Gastrocnemius medialis (tissue), 4 donors: Measurements from ENCODE around the gene ASMT. TPM values are rescaled to one million over a fixed set of nuclear protein-coding genes. Genes with fewer than 3 reads are reported as not detected.
"Not testable (repeated sequence)": the region's sequence is repeated elsewhere in the genome, so short reads cannot be mapped to it uniquely, and the experiment has no call there.

Experiments used
- ATAC-seq, 2 donors: fragments of 150-250 bp; one replicate each; pipeline ENCODE4 v1.9.1; 2016
- DNase-seq, 2 donors: peaks; one replicate each; pipeline ENCODE4 v3.0.0-alpha.2; 2019
- H3K27ac ChIP-seq, 4 donors: fragments of 200-600 bp; sonication (generic); 1 replicate in 1 of 4; 2 replicates in 3 of 4; pipeline ENCODE4 v1.5.1; 2016 to 2018; ENCODE audit warnings: mild to moderate bottlenecking in 2 of 4, moderate library complexity in 1 of 4
- H3K27me3 ChIP-seq, 3 donors: fragments of 200-600 bp; sonication (generic) in 2 of 3; 1 replicate in 1 of 3; 2 replicates in 2 of 3; pipeline versions ENCODE4 v1.5.1 to v1.6.0; 2016 to 2019; ENCODE audit warnings: mild to moderate bottlenecking in 1 of 3, moderate library complexity in 1 of 3
- H3K36me3 ChIP-seq, 2 donors: fragments of 200-600 bp; sonication (generic) in 1 of 2; one replicate each; pipeline ENCODE4 v1.5.1; 2017 to 2018
- H3K4me1 ChIP-seq, 2 donors: fragments of 200-600 bp; sonication (generic) in 1 of 2; one replicate each; pipeline ENCODE4 v1.5.1; 2016 to 2017; ENCODE audit warnings: mild to moderate bottlenecking in 2 of 2
- H3K4me3 ChIP-seq, 4 donors: fragments of 200-600 bp; sonication (generic) in 3 of 4; 1 replicate in 1 of 4; 2 replicates in 3 of 4; pipeline ENCODE4 v1.5.1; 2016 to 2019; ENCODE audit warnings: mild to moderate bottlenecking in 2 of 4
- H3K9me3 ChIP-seq, 3 donors: fragments of 200-600 bp; sonication (generic) in 2 of 3; 1 replicate in 1 of 3; 2 replicates in 2 of 3; pipeline ENCODE4 v1.5.1; 2016 to 2019
- POLR2A ChIP-seq, 2 donors: fragments of 450-650 bp; IDR thresholded peaks; one replicate each; pipeline ENCODE4 v1.6.1; 2017; ENCODE audit warnings: antibody characterized with exemption in 2 of 2, mild to moderate bottlenecking in 2 of 2, moderate library complexity in 2 of 2
- in situ Hi-C, 4 donors: fragments of 200-750 bp; cut with MboI; loops; one replicate each; pipeline versions ENCODE4 v1.15.0 to v1.8.0; 2017; ENCODE audit warnings: low sequenced_read_pairs in 4 of 4
- intact Hi-C: fragments of 100-400 bp; cut with DNase I; formaldehyde crosslinking; loops from one replicate; pipeline ENCODE4 v1.15.1; 2023; ENCODE audit warnings: low total_unique reads
- total RNA-seq, 4 donors: library from RNA; depleted of rRNA; stranded (reverse); fragments of >200 nt; gene quantifications; one replicate each; pipeline versions ENCODE4 v1.1.0 to v1.2.3, GENCODE V29; 2016
- TF ChIP-seq, protein P1 (sequence below), 5 experiments: fragments of 450-650 bp in 3 of 5; fragments of 200-600 bp in 2 of 5; sonication (generic) in 2 of 5; IDR thresholded peaks in 4 of 5; conservative IDR thresholded peaks in 1 of 5; 1 replicate in 4 of 5; 2 replicates in 1 of 5; pipeline ENCODE4 v1.5.1; 2016 to 2019; ENCODE audit warnings: antibody characterized with exemption in 5 of 5, mild to moderate bottlenecking in 3 of 5, moderate library complexity in 3 of 5

The ASMT gene
- total RNA-seq, 4 donors from 2014 or later = not detected

DNA sequence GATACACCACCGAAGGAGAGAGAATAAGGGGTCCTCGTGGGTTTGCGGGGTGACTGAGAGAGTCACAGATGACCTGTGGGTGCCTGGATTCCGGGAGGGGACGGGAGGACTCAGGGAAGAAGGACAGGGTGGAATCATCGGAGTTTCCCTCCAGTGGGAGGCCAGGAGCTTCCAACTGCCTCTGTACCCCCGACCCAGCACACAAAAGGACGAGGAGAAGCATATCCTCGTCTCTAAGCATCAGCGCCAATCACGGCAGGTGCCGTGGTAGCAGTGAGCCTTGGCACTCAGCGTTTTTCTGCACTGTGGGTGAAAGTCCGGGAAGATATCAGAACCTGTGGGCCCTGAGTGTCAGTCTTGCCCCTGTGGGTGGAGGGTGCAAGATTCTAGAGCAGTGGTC is 62.0 kb downstream of the ASMT start:
- no peak for TF ChIP-seq POLR2A (IDR thresholded peaks at IDR 0.05)
- TF ChIP-seq, protein P1, sequence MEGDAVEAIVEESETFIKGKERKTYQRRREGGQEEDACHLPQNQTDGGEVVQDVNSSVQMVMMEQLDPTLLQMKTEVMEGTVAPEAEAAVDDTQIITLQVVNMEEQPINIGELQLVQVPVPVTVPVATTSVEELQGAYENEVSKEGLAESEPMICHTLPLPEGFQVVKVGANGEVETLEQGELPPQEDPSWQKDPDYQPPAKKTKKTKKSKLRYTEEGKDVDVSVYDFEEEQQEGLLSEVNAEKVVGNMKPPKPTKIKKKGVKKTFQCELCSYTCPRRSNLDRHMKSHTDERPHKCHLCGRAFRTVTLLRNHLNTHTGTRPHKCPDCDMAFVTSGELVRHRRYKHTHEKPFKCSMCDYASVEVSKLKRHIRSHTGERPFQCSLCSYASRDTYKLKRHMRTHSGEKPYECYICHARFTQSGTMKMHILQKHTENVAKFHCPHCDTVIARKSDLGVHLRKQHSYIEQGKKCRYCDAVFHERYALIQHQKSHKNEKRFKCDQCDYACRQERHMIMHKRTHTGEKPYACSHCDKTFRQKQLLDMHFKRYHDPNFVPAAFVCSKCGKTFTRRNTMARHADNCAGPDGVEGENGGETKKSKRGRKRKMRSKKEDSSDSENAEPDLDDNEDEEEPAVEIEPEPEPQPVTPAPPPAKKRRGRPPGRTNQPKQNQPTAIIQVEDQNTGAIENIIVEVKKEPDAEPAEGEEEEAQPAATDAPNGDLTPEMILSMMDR (IDR thresholded peaks at IDR 0.05 in 4 of 5, conservative IDR thresholded peaks at IDR 0.05 in 1 of 5) = no peak
- in situ Hi-C loops = no loop called here
- H3K27me3 ChIP-seq = no peaks in the 10 kb centered on the region

DNA sequence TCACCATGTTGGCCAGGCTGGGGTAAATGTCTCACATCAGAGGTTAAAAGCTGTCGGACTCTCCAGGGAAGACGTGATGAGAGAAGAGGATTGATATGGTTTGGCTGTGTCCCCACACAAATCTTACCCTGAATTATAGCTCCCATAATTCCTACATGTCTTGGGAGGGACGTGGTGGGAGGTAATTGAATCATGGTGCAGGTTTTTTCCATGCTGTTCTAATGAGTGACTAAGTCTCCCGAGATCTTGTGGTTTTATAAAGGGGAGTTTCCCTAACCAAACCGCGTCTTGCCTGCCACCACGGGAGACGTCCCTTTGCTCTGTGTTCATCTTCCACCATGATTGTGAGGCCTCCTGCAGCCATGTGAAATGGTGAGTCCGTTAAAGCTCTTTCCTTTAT is 64.4 kb downstream of the ASMT start:
- Histone ChIP-seq H3K27ac (no peak overlapping the region), H3K4me3 (no peak overlapping the region), H3K9me3 (no peaks in the 10 kb centered on the region), H3K27me3 (no peaks in the 10 kb centered on the region), H3K4me1 (no peaks in the 10 kb centered on the region), H3K36me3 (no peaks in the 10 kb centered on the region)
- TF ChIP-seq POLR2A (IDR thresholded peaks at IDR 0.05) = no peak
- TF ChIP-seq, protein P1 (IDR thresholded peaks at IDR 0.05 in 4 of 5, conservative IDR thresholded peaks at IDR 0.05 in 1 of 5) = no peak
- no peak for ATAC-seq
- no peak for DNase-seq
- intact Hi-C loops = no loop called here
- in situ Hi-C loops = no loop called here

More for the DNA sequence above, 62.0 kb downstream of the ASMT start:
- no peak for ATAC-seq
- Histone ChIP-seq H3K4me1 (no peaks in the 10 kb centered on the region), H3K36me3 (no peaks in the 10 kb centered on the region), H3K9me3 (no peaks in the 10 kb centered on the region), H3K27ac (no peak overlapping the region), H3K4me3 (no peak overlapping the region)
- intact Hi-C loops = no loop called here
- DNase-seq = no peak

- no peaks in the 10 kb centered on the region for H3K36me3 ChIP-seq
- in situ Hi-C loops = no loop called here
- no peak for TF ChIP-seq POLR2A (IDR thresholded peaks at IDR 0.05)
- TF ChIP-seq, protein P1 (IDR thresholded peaks at IDR 0.05 in 4 of 5, conservative IDR thresholded peaks at IDR 0.05 in 1 of 5) = no peak
- ATAC-seq (no peak), DNase-seq (no peak)
- H3K4me1 ChIP-seq = no peaks in the 10 kb centered on the region
- intact Hi-C loops = no loop called here
- H3K27me3 ChIP-seq = no peaks in the 10 kb centered on the region
- no peaks in the 10 kb centered on the region for H3K9me3 ChIP-seq
- no peak overlapping the region for H3K4me3 ChIP-seq
- no peak overlapping the region for H3K27ac ChIP-seq
Measured at GRCh38 chrX:1681439-1681838, 66.6 kb downstream of the ASMT start.

DNA sequence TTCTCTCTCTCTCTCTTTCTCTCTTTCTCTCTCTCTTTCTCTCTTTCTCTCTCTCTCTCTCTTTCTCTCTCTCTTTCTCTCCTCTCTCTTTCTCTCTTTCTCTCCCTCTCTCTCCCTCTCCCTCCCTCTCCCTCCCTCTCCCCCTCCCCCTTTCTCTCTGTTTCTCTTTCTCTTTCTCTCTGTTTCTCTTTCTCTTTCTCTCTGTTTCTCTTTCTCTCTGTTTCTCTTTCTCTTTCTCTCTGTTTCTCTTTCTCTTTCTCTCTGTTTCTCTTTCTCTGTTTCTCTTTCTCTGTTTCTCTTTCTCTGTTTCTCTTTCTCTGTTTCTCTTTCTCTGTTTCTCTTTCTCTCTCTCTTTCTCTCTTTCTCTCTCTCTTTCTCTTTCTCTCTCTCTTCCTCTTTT is 67.0 kb downstream of the ASMT start:
- H3K27ac ChIP-seq, H3K4me1 ChIP-seq, H3K27me3 ChIP-seq, H3K9me3 ChIP-seq, H3K4me3 ChIP-seq, ATAC-seq, intact Hi-C loops, in situ Hi-C loops, DNase-seq, H3K36me3 ChIP-seq: not testable (repeated sequence)

- in situ Hi-C loops, ATAC-seq, DNase-seq, H3K4me3 ChIP-seq, H3K27me3 ChIP-seq, H3K9me3 ChIP-seq, H3K36me3 ChIP-seq, H3K27ac ChIP-seq, H3K4me1 ChIP-seq, intact Hi-C loops: not testable (repeated sequence)
Measured at GRCh38 chrX:1682501-1682900, 67.6 kb downstream of the ASMT start.

GRCh38 chrX:1684883-1685282 is 70.0 kb downstream of the ASMT start:
- in situ Hi-C loops, DNase-seq: not testable (repeated sequence)

DNA sequence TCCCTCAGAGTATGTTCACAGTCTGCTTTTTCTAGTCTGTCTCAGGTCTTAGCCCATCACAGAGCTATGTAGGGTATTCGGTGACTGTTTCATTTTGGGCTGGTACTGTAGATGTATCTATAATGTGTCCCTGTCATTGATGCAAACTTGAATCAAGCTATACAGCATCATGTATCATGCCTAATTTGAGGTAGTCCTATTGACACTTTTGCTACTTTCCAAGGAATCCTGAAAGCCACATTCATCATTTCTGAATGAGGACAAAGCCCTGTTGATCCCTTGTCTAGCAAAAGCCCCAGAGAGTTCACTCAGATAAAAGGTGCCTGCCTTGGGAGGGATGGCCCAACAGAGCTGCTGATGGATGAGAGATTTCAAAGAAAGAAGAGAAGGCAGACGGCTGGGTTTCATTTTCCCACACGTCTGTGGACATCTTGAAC is 70.6 kb downstream of the ASMT start:
- H3K4me1 ChIP-seq, intact Hi-C loops, H3K27me3 ChIP-seq, H3K4me3 ChIP-seq, ATAC-seq, H3K9me3 ChIP-seq, H3K27ac ChIP-seq, H3K36me3 ChIP-seq, in situ Hi-C loops, DNase-seq: not testable (repeated sequence)

More at GRCh38 chrX:1684883-1685282, 70.0 kb downstream of the ASMT start:
- ATAC-seq, H3K4me3 ChIP-seq, H3K36me3 ChIP-seq, H3K27ac ChIP-seq, intact Hi-C loops, H3K27me3 ChIP-seq, H3K4me1 ChIP-seq, H3K9me3 ChIP-seq: not testable (repeated sequence)
